Measurements from ENCODE around the gene MOB1B.

DNA sequence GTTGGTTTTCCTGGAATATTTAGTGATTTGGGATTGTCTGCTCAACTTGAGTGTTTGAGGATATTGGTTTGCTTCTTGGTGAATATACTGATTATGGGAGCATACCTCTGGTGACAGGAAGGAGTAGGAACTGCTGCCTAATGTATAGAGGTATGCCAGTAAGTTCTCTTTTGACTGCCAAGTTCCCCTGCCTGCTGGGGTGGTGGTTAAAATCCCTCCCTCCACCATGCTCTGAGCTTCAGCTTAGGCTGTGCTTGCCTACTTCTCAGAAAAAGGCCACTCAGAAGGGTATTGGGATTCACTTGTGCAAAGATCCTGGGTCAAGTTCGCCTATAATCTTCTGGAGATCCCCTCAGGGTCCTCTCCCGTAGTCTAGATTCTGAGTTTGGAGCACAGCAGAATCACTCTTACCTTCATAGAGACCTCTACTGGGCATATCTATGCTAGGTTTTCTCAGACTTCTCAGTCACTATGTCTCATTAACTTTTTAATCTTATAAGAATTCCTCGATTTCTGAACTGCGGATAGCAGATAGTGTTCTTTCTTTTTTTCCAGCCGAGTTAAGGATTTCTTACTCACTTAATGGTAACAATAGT lies 46.6 kb downstream of the MOB1B start:
- TF ChIP-seq CTCF (CRISPR knock-in tag; IDR thresholded peaks at IDR 0.05) (no peak), TCF7 (IDR thresholded peaks at IDR 0.05; ENCODE audit: low read depth) (no peak), ZNF34 (CRISPR knock-in tag; IDR thresholded peaks at IDR 0.05; ENCODE audit: borderline replicate concordance) (no peak), NFIC (IDR thresholded peaks at IDR 0.05; ENCODE audit: low read length) (no peak), HCFC1 (IDR thresholded peaks at IDR 0.05; ENCODE audit: low read depth, low read length) (no peak), SMC3 (IDR thresholded peaks at IDR 0.05; ENCODE audit: low read length) (no peak), GABPB1 (CRISPR knock-in tag; IDR thresholded peaks at IDR 0.05) (no peak), PPARG (CRISPR knock-in tag; conservative IDR thresholded peaks at IDR 0.05) (no peak), KLF9 (CRISPR knock-in tag; IDR thresholded peaks at IDR 0.05; ENCODE audit: low read depth) (no peak), RFX5 (IDR thresholded peaks at IDR 0.05; ENCODE audit: low read depth, low read length) (no peak), ZNF263 (CRISPR knock-in tag; IDR thresholded peaks at IDR 0.05) (no peak), NFYB (CRISPR knock-in tag; IDR thresholded peaks at IDR 0.05) (no peak)
